Measurements from ENCODE around the gene MARK4.
"Not testable (repeated sequence)": the region's sequence is repeated elsewhere in the genome, so short reads cannot be mapped to it uniquely, and the experiment has no call there.

MARK4 gene

GRCh38 chr19:45243144-45243732, 7.8 kb upstream of the MARK4 start:
- no peak for DNase-seq (ENCODE audit: low read depth)

DNA sequence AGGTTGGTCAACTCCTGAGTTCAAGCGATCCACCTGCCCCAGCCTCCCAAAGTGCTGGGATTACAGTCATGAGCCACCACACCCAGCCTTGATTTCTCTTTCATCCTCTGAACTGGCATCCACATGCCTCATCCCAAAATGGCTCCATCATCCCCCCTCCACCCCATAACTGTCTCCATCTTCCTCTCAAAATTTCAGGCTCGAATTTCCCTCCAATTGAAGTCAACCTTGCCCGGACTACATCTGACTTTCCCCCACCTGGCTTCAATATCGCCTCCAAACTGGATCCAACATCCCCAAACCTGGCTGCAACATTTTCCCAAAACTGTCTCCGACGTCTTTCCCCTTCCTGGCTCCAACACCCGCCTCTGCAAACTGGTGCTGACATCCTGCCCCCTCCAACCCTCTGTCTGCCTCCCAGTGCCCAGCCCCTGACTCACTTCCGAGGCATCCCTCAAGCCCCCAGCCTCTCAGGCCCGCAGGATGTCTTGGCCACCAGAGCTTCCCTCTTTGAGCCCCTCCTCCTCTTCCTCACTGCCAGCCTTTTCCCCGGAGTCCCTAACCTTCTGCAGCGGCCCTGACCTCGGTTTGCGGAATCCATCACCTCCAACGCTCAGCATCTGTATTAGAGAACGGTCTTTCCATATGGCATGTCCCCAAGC, 6.8 kb upstream of the MARK4 start:
- DNase-seq (ENCODE audit: low read depth) = no peak

DNA sequence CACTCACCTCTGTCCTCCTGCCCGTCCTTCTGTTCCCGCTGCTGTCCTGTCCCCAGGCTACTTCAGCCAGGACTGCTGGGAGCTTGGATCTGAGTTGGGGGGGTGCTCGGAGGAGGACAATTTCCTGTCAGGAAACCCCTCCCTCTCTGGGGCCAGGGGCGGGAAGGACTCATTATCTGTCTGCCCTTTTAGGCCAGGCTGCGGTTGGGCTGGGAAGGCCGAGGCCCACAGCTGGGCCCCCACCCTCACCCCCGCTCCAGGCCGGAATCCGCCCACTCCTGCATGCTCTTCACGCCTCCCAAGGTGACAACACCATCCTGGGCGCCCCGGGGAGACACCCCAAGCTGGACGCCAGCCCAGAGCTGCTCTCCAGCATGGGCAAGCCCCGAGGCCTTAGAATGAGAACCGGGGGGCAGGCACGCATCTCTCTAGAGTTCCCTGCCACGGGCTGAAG, 5.7 kb upstream of the MARK4 start, which contains the start of gene EXOC3L2:
Gene EXOC3L2 (minus strand): TSS at position 74 of the 454 bp plus-strand sequence. CDS start 6,362 bp downstream, outside the sequence.
- DNase-seq (ENCODE audit: low read depth) = no peak

DNA sequence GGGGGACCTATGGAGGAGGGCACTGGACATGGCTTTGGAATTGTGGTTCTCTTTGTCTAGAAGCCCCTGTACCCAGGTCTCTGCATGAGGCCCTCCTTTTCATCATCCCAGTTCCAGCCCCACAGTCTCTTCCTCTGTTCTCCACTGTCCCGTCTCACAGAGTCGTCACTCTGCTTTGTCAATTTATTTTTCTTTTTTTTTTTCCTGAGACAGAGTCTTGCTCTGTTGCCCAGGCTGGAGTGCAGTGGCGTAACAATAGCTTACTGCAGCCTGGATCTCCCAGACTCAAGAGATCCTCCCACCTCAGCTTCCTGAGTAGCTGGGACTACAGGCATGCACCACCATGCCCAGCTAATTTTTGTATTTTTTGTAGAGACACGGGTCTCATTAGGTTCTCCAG, 5.2 kb upstream of the MARK4 start:
- no peak for DNase-seq (ENCODE audit: low read depth)

DNA sequence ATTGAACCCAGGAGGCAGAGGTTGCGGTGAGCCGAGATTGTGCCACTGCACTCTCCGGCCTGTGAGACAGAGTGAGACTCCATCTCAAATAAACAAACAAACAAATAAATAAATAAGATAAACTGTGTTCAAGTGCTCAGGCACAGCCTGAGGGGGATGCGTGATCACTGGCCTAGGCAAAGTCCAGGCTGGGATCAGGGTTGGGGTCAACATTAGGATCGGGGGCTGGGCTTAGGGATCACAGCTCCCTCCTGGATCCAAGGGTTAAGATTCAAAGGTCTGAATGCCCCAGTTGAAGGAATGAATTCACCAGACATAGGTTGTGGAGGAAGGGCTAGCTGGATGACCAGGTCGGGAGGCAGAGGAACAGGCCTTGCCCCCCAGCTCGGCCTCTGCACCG, 3.9 kb upstream of the MARK4 start:
- DNase-seq (ENCODE audit: low read depth) = no peak

GRCh38 chr19:45249261-45250033, 1.6 kb upstream of the MARK4 start:
- no peak for DNase-seq (ENCODE audit: low read depth)

DNA sequence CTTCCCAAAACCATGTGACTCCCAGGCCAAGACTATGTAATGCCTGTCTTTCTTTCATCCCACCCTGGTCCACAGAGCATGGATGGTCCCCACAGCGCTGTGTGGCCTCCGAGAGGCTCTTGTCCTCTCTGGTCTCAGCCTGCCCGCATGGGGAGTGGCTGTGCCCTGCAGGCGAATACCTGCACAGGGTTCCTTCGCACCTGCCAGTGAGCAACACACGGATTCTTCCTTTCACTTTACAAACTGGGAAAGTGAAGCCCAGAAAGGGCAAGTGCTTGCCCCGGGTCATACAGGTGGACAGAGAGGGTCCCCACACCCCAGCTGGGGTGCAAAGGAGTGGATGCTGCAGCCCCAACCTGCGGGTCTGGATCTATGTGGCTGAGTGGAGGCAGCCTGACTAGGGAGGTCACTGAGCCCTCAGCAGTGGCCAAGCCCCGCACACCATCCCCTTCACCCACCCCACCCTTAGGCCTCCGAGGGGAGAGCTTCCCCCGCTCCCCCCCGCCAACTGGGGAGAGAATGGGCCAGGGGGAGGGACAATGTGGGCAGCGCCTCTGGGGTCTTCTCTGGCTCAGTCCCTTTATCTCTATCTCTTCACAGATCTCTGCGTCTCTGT, 747 bp upstream of the MARK4 start:
- no peak for DNase-seq (ENCODE audit: low read depth)

DNA sequence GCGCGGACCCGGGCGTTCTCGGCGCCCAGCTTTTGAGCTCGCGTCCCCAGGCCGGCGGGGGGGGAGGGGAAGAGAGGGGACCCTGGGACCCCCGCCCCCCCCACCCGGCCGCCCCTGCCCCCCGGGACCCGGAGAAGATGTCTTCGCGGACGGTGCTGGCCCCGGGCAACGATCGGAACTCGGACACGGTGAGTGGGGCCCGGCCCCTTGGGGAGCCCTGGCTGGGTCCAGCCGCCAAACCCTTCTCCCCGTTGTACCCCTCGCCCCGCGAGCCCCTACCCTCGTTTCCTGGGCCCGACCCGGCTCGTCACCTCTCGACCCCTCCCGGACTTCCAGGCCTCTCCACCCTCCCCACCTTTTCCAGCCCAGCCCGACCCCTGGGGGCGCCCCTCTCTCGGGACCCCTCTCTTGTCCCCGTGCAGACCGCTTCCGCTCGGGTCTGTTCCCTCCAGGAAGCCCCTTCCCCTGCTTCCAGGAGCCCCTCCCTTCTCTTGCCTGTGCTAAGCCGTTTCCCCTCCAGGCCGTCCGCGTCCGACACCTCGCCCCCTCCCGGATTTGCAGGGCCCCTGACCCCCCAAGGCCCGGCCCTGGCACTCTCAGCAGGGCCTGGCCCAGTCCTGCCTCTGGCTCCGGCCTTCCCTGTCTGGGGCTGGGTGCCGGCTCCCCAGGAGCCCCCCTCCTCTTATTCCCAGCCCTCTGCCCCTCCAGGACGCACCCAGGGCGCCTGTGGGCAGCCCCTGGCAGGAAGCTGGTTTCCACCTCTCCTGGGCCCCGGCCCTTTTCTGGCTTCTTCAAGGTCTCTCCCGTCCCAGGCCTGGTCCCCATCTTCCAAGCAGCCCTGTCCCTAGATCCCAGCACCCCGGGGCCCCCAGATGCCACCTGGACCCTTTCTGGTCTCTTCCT, 632 bp downstream of the MARK4 start:
- DNase-seq (ENCODE audit: low read depth) = no peak

DNA sequence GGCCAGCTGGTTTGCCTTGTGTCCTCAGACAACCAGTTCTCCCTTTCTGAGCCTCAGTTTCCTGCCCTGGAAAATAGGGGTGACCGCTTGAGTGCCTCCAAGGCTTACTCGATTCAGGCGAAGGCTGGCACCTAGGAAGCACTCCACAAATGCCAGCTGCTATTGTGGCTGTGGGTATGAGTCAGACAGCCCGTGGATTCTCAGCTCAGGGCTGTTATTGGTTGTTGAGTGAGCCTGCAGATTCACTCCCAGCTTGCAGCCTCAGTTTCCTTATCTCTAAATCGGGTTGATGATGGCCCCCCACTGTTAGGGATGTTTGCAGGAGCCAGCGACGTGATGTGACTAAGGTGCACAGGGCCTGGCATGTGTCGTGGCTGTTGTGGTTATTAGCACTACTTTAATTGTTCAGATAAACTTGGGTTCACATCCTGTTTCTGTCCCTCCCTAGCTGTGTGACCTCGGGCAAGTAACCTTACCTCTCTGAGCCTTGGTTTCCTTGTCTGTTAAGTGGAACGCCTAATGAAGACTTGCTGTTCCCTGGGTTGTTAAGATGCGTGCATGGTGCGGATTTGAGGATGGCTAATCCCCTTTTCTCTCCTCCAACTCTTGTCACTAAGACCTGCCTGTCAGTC, 2.4 kb downstream of the MARK4 start:
- DNase-seq (ENCODE audit: low read depth) = no peak

- DNase-seq (ENCODE audit: low read depth) = no peak
Observed at GRCh38 chr19:45254044-45254531, 3.0 kb downstream of the MARK4 start.

GRCh38 chr19:45255611-45256157, 4.6 kb downstream of the MARK4 start:
- DNase-seq (ENCODE audit: low read depth) = no peak

- DNase-seq (ENCODE audit: low read depth) = no peak
Observed at GRCh38 chr19:45256836-45257235, 5.8 kb downstream of the MARK4 start.

DNA sequence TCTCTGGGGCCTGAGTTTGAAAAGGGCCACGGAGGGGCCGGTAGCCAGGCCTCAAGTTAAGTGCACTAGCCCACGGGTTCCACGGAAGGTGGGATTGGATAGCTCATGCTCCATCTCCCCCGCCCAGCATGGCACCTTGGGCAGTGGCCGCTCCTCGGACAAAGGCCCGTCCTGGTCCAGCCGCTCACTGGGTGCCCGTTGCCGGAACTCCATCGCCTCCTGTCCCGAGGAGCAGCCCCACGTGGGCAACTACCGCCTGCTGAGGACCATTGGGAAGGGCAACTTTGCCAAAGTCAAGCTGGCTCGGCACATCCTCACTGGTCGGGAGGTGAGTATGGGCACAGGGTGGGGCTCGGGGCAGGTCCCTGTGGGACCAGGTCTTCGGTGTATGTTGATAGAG, 7.8 kb downstream of the MARK4 start:
- no peak for DNase-seq (ENCODE audit: low read depth)

DNA sequence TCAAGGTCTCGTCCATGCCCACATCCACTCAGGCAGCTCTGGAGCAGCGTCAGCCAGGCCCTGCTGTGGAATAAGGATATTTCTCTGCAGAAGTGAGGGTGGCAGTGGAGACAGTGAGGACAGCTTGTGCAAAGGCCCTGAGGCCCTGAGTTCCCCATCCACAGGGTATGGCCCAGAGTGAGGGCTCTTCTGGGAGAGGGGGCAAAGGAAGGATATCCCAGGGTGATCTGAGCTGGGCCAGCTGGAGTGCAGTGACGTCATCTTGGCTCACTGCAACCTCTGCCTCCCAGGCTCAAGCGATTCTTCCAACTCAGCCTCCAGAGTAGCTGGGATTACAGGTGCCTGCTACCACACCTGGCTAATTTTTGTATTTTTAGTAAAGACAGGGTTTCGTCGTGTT, 11.5 kb downstream of the MARK4 start:
- DNase-seq (ENCODE audit: low read depth) = no peak

GRCh38 chr19:45263013-45263412, 11.9 kb downstream of the MARK4 start:
- no peak for DNase-seq (ENCODE audit: low read depth)

DNA sequence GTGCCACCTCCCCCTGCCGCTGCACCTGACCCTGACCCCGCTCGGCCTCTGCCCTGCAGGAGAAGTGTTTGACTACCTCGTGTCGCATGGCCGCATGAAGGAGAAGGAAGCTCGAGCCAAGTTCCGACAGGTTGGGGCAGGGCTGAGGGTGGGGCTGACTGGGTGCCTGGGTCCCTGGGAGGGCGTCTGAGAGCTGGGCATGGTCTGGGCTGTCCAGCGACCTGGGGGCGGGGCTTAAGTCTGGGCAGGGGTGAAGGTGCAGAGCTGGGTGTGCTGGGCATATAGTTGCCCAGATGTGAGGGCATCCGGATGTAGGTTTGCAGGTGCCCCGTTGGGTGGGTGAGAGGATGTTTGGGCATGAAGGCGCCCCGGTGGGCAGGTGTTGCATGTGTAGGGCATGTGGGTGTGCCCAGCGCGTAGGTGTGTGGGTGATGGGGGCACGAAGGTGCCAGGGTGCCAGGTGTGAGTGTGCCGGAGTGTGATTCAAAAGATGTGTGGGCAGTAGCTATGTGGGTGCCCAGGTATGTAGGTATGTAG, 13.8 kb downstream of the MARK4 start:
- no peak for DNase-seq (ENCODE audit: low read depth)

GRCh38 chr19:45265375-45265774, 14.3 kb downstream of the MARK4 start:
- no peak for DNase-seq (ENCODE audit: low read depth)

- no peak for DNase-seq (ENCODE audit: low read depth)
Observed at GRCh38 chr19:45267296-45267695, 16.2 kb downstream of the MARK4 start.

GRCh38 chr19:45269939-45270338, 18.9 kb downstream of the MARK4 start:
- DNase-seq (ENCODE audit: low read depth) = not testable (repeated sequence)

DNA sequence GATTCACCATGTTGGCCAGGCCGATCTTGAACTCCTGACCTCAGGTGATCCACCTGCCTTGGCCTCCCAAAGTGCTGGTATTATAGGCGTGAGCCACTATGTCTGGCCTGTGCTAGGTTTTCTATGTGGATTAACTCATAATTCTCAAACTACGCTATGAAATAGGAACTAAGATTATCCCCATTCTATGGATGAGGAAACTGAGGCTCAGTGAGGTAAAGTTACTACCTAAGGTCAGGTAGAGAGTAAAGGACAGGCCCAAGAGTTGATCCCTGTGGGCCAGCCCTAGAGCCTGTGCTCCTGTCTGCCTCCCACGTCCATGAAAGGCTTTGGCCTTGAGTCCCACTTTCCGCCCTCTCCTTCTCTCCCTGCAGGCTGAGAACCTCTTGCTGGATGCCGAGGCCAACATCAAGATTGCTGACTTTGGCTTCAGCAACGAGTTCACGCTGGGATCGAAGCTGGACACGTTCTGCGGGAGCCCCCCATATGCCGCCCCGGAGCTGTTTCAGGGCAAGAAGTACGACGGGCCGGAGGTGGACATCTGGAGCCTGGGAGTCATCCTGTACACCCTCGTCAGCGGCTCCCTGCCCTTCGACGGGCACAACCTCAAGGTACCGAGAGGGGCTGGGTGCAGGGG, 20.1 kb downstream of the MARK4 start:
- DNase-seq (ENCODE audit: low read depth) = no peak
